GM18858 (cell line): ENCODE results near the gene CEACAM3.
A peak's percentile ranks its signal among the peaks of the same experiment; 100 is the strongest.

Experiments used
- ATAC-seq: cut with Tn5 transposase; IDR thresholded peaks from one replicate; pipeline ENCODE4 v1.9.1; 2021; ENCODE audit not compliant: unreplicated experiment

Gene CEACAM3

DNA sequence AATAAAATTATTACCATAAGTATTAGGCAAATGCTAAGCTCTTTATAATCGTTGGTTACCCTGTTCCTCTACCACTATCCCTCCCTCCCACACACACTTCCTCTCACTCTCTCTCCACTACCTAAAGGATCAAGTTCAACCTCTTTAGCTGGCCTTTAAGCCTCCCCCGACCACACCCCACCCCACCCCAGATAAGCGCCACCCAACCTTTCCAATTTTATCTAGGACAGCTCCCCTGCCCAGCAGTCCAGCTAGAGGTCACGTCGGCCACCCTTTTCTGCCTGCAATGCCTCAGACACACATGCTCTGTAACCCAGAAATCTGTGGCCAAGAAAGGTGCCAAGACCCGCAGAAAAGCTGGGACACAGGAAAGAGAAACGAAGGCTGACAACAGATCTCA is 47.0 kb downstream of the CEACAM3 start:
- ATAC-seq = no peak

DNA sequence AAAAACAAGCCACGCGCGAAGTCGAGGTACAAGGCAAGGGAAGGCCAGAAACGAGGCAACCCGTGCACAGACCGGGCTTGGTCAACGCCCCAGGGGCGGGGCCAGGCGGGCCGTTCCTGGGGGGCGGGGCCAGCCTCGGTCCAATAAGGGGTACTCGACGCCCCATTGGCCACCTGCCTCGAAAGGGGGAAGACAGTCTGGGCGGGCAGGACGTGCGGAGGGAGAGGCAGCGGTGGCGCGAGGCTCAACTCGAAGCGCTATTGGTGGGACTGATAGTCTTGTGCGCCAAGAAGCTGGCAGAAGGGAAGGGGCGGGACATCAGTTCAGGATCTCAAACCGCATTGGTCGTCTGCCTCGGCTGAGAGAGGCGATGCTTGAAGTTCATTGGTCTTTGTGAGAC is 48.2 kb downstream of the CEACAM3 start, which contains the start of gene LYPD4:
LYPD4 (minus strand) TSS at position 83 of the 400 bp plus-strand sequence. CDS start 5,398 bp downstream, outside the sequence.
- ATAC-seq = no peak

DNA sequence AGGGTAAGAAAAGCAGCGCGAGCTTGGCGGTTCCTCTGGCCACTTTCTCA is 48.4 kb downstream of the CEACAM3 start, which contains the start of gene DMRTC2:
DMRTC2 (plus strand) TSS at position 42 of the 50 bp plus-strand sequence. CDS start 2,387 bp downstream, outside the sequence.
- no peak for ATAC-seq

DNA sequence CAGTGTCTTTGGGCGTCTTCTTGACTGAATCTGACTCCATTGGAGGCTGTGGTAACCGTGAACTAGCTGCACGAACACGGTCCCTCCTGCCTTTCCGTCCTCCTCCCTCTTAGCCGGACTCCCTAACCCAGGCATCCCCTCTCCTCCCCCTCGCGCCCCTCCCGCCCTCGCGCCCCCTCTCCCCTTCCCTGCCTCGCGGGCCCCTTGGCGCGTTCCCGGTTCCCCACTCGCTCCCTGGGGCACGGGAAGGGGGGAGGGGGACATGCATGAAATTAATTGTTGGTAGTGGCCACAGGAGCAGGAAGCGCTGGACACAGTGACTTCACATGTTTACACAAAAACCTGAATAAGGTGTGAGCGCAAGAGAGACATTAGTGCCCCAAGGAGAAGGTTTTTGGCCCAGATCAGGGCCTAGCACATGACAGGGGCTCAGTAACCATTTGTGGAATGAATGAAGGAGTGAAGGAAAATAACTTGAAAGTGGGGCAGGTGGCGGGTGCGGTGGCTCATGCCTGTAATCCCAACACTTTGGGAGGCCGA is 48.7 kb downstream of the CEACAM3 start:
- ATAC-seq = no peak

DNA sequence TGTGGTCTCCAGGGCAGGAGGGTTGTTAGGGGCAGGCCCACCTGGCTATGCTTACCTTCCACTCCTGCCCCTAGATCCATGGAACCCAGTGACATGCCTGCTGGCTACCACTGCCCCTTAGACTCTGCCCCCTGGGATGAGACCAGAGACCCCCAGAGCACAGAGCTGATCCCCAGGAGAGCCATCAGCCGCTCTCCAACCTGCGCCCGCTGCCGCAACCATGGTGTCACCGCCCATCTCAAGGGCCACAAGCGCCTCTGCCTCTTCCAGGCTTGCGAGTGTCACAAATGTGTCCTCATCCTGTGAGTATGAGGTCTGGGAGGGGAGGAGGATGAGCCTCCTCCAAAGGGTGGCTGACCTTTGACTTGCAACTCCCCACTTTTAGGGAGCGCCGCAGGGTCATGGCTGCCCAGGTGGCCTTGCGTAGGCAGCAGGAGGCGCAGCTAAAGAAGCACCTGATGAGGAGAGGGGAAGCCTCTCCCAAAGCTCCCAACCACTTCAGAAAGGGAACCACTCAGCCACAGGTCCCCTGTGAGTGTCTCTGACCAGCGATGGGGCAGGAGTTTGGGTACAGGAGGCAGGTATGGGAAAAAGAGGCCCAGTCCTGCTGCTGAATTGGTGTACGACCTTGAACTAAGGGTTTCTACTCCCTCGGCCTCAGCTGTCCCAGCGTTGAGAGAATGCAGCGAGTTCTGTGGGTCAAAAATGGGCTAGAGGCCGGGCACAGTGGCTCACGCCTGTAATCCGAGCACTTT is 51.1 kb downstream of the CEACAM3 start:
- no peak for ATAC-seq

DNA sequence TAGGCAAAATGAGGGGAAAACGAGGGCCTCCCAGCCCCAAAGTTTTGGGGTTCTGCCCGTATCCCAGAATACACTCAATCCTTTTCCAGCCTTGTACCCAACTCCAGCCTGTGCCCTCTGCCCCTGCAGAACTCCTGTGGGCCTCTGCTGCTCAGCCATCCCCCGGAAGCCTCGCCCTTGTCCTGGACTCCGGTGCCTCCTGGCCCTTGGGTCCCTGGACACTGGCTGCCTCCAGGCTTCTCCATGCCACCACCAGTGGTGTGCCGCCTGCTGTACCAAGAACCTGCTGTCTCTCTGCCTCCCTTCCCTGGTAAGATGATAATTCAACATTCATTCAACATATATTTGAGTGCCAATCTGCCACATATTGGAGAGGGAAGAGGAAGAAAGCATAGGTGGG is 52.3 kb downstream of the CEACAM3 start:
- no peak for ATAC-seq

DNA sequence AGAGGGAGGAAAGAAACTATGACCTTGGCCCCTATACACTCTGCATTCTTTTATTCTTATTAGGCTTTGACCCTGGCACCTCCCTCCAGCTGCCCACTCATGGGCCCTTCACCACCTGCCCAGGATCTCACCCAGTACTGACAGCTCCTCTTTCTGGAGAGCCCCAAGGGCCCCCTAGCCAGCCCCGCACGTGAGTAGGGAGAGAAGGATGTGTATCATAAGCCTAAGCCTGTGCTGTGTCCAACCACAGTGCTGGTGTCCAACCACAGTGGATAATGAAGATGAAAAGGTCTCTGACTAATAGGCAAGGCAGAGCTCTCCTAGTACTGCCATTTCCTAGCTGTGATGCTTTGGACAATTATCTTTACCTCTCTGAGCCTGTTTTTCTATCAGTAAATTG is 52.7 kb downstream of the CEACAM3 start:
- ATAC-seq = no peak

DNA sequence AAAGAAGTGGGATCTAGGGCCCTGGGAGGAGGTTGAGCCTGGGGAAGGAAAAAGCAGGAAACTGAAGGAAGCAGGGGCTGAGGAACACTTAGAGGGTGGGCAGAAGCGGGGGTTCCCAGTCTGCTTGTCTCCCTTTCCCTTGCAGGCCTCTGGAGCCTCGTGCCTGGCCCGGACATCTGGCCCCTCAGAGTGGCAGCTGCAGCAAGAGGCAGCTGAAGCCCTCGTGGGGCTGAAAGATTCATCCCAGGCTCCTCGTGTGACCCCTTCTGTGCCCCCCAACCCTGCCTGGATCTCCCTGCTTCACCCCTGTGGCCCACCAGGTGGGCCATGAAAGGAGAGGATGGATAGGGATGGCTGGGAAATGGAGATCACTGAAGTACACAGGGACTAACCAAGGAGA is 54.0 kb downstream of the CEACAM3 start:
- no peak for ATAC-seq

DNA sequence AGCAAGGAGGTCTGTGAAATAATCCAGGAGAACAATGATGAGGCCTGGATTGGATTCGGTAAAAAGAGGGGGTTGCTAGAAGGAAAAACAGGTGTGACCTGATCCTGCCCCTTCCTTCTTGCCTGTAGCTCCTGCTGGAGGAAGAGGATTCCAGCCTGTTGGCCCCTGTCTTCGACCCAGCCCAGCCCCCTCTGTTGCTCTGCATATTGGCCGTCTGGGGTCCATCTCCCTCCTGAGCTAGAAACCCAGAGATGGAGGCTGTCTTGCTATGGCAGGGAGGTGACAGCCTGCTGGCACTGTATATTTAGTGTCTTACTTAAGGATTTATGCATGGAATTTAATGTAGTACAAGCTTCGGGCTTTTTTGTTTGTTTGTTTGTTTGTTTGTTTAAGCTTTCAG is 55.1 kb downstream of the CEACAM3 start:
- ATAC-seq = no peak

DNA sequence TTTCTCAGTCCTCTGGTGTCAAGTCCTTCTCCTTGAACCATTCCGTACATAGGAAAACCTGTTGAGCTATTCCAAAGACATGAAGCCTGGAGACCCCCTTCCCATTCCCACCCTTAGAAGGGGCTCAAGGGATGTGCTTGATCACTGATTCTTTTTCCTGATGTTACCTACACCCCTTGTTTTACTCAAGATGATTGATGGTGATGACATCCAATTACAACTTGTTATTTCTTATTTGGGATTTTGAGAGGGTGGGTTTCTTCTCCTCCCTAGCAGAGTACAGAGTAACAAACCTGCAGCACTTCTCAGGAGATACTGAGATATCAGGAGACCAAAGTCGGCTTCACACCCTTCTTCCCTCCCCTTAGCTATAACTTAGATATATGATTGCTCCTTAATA is 57.0 kb downstream of the CEACAM3 start:
- ATAC-seq = no peak

DNA sequence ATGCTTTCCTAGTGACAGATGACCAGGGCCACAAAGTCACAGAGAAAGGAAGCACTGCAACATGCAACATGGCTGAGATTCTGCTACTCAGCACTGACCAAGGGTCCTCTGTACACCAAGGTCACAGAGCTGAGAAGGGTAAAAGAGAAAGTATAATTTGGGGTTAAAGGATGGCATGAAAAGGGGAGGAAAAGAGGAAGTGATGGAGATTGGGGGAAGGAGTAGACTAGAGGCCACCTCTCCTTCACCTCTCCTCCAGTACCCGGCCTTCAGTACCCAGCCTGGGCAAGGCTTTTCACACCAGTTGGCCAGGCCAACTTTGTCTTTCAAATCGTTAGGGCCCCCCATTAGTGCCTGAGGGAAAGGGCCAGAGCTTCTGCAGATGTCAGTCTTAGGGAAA is 57.4 kb downstream of the CEACAM3 start:
- ATAC-seq = no peak

DNA sequence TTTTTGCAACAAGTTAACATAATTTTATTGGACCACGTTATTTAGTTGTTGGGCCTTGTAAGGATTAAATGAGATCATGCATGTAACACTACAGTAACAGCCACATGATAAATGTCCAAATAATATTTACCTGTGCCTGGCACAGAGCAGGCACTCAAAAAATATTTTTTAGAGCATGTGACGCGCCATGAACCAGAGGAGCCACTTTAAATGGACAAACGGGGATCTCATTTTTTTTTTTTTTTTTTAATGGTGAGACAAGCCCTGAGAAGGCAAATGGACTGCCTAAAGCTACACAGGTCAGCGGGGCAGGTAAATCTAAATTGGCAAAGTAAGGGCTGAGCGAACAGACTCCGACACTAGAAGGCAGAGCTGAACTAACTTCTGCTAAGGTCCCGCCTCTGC is 62.8 kb downstream of the CEACAM3 start:
- no peak for ATAC-seq

DNA sequence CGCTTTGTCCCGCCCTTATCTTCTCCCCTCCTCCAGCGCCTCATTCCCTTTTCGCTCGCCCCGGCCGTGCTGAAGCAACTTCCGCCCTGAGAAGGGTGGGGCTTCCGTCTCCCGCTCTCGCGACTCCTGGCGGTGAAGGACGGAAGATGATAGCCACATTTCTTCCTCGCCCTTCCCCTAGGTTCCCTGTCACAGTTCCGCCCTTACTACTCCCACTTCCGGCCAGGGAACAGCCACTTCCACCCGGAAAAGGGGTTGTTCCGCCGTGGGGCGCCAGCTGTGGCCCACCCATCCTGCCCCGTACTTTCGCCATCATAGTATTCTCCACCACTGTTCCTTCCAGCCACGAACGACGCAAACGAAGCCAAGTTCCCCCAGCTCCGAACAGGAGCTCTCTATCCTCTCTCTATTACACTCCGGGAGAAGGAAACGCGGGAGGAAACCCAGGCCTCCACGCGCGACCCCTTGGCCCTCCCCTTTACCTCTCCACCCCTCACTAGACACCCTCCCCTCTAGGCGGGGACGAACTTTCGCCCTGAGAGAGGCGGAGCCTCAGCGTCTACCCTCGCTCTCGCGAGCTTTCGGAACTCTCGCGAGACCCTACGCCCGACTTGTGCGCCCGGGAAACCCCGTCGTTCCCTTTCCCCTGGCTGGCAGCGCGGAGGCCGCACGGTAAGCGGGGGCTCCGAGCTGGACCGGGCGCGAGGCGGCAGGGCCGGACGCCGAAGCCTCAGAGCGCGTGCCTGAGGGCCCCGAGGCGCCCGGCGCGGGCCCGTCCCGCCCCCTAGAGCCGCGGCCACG is 63.4 kb downstream of the CEACAM3 start, which contains the start of gene RPS19:
RPS19 (plus strand) TSS at position 638 of the 801 bp plus-strand sequence. CDS start 520 bp downstream, outside the sequence.
- ATAC-seq = peak; percentile 69

DNA sequence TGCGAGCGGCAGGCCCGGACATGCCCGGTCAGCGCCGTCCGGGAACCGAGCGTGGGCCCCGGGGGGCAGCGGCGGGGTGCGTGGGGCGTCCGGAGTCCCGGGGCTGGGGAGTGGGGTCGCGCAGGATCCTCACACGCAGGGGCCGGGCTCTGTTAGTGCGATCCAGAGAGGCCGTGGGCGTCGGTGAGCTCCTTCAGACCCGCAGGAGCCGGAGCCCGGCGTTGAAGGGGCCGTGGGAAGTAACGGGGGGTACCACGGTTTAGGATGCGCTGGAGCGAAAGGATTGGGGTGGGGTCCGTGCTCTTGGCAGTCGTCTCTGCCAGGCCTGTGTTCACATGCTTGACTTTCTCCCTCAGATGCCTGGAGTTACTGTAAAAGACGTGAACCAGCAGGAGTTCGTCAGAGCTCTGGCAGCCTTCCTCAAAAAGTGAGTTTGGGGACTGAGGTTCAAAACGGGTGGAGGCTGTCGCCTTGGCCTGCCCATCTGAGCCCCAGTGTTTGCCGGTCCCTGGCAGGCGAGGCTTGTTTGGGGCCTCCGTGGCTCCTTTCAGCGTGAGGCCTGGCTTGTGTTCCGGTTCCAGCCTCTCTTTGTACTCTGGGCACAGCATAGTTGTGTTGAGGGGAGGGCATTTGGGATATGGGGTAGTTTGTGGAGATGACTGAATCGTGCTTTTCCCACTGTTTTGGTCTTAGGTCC is 64.2 kb downstream of the CEACAM3 start:
- ATAC-seq = peak; percentile 20
